OCI-LY7 (cell line): ENCODE data around the gene DHCR24.

Experiments
- EZH2phosphoT487 ChIP-seq: fragments of 200-600 bp; sonication (generic); IDR thresholded peaks from 2 replicates; pipeline ENCODE4 v1.6.1; 2018; ENCODE audit warnings: low read depth, borderline replicate concordance, mild to moderate bottlenecking, mixed run types, antibody characterized with exemption, low read length, moderate library complexity, mixed read lengths
- TF ChIP-seq, protein P1 (sequence below): fragments of 200-600 bp; sonication (generic); conservative IDR thresholded peaks from 2 replicates; pipeline ENCODE4 v1.5.1; 2014; ENCODE audit warnings: mild to moderate bottlenecking, antibody characterized with exemption, low read length, moderate library complexity, mixed read lengths

DNA sequence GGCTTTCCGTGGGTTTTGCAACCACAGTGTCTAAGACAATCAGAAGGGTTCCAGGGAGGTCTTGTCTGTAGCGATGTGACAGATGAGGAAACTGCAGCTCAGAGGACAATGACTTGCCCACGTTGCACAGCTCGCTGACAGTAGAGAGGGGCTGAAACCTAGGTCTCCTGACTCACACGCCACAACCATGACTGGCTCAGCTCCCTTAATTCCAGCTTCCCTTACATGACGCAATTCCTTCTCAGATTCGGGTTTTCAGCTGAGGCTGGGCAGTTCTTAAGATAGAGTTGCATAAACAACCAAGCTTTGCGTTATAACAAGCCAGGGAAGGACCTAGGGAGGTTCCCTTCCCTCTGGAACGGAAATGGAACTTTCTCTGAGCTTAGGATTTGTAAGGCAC is 36.3 kb downstream of the DHCR24 start:
- TF ChIP-seq, protein P1, sequence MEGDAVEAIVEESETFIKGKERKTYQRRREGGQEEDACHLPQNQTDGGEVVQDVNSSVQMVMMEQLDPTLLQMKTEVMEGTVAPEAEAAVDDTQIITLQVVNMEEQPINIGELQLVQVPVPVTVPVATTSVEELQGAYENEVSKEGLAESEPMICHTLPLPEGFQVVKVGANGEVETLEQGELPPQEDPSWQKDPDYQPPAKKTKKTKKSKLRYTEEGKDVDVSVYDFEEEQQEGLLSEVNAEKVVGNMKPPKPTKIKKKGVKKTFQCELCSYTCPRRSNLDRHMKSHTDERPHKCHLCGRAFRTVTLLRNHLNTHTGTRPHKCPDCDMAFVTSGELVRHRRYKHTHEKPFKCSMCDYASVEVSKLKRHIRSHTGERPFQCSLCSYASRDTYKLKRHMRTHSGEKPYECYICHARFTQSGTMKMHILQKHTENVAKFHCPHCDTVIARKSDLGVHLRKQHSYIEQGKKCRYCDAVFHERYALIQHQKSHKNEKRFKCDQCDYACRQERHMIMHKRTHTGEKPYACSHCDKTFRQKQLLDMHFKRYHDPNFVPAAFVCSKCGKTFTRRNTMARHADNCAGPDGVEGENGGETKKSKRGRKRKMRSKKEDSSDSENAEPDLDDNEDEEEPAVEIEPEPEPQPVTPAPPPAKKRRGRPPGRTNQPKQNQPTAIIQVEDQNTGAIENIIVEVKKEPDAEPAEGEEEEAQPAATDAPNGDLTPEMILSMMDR, result no peak
- no peak for TF ChIP-seq EZH2phosphoT487
